ENCODE measurements around the gene SLC5A2.
"Not testable (repeated sequence)": the region's sequence is repeated elsewhere in the genome, so short reads cannot be mapped to it uniquely, and the experiment has no call there.

Gene SLC5A2

DNA sequence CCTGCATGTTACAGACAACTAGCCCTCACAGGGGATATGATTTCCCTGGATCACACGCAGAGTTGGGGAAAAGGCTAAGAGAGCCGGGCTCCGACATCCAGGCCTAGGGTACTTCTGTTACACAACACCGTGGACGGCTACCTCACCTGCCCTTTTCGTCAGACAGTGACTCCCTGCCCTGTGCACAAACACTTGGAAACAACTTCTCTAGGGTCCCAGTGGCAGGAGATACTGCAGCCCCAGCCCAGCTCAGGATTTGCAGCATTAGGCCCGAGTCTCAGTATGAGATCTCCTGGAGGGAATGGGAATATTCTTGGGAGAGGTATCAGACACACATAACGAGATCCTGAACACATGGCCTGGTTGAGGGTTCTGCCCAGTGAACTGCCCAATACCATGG, 17.0 kb downstream of the SLC5A2 start:
- DNase-seq, result no peak

DNA sequence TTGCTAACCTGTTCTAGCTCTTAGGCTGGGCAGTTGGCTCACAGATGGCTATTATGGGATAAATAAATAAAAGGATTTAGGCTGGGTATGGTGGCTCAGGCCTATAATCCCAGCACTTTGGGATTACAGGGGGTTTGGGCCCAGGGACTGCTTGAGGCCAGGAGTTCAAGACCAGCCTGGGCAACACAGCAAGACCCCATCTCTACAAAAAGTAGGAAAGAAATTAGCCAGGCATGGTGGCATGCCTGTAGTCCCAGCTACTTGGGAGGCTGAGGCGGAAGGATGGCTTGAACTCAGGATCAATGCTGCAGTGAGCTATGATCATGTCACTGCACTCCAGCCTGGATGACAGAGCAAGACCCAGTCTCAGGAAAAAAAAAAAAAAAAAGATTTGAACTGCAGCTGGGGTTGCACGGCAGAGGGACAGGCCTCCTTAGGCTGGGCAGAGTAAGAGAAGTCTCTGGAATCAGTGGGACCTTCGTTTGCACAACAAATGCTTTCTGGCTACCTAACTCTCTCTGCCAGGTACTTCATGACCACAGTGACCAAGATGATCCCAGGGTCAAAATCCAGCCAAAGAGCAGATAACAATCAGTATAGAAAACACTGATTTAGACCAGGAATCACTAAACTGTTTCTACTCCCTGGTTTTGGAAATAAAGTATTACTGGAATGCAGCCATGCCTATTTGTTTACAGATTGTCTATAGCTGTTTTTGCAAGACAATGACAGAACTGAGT, 18.5 kb downstream of the SLC5A2 start:
- DNase-seq, result no peak

DNA sequence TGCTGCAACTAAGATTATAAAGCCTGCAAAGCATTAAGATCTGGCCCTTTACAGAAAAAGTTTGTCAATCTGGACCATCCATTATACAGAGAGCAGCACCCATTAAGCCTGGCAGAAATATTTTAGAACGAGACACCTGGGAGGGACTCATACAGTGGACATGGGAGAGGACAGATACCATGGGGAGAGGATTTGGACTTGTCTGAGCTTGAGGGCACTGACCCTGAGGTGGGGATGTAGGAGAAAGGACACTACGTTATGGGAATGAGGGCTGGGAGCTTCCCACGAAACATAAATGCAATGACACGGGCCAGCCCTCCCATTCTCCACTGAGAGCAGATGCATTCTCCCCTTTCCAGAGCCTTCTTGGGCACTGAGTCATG, 19.0 kb downstream of the SLC5A2 start:
- DNase-seq, result no peak

DNA sequence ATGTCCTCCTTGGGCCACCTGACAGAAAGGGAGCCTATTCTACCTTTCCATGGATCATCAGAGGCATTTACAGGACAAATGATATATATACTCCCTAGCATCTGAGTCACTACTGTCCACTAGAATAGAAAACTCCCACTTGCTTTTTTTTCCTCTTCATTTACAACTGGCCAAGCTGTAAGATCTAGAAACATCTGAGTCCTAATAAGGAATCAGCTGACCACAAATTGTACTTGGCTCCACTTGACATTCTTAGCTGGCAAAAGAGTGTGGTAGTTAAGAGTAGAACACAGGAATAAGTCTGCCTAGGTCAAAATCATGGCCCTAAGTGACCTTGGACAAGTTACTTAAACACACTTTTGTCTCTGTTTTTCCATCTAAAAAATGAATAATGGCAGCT, 20.1 kb downstream of the SLC5A2 start:
- DNase-seq, result no peak

DNA sequence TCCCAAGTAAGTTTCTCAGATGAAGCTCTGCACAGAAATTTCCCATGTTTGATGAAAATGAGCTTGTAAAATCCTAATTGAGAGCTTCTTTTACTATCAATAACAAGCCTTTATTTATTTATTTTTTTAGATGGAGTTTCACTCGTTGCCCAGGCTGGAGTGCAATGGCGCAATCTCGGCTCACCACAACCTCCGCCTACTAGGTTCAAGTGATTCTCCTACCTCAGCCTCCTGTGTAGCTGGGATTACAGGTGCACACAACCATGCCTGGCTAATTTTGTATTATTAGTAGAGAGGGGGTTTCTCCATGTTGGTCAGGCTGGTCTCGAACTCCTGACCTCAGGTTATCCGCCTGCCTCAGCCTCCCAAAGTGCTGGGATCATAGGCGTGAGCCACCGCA, 20.6 kb downstream of the SLC5A2 start:
- DNase-seq, result not testable (repeated sequence)

DNA sequence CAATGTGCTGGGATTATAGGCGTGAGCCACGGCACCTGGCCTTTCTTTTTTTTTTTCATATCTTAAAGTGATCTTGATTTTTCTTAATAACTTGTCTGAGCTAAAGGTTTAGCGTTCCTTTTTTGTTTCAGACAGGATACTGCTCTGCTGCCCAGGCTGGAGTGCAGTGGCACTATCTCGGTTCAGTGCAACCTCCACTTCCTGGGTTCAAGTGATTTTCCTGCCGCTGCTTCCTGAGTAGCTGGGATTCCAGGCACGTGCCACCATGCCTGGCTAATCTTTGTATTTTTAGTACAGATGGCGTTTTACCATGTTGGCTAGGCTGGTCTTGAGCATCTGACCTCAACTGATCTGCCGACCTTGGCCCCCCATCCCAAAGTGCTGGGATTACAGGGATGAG, 21.2 kb downstream of the SLC5A2 start:
- DNase-seq, result no peak

DNA sequence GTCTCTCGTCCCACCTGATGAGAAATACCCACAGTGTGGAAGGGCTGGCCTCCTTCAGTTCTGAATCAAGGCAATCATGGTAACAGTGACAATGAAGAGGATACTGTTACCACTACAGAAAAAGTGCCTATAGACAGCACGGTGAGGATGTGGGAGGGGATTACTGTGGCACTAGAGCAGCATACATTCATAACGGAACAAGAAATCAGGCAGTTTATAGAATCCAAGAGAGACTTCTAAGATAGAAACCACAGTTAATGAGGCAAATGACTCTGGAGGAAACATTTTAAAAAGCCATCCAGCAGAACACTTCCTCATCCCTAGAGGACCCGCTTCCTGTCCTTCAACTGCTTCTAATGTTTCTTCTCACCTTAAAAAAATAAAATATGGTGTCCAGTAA, 22.6 kb downstream of the SLC5A2 start:
- DNase-seq, result no peak

DNA sequence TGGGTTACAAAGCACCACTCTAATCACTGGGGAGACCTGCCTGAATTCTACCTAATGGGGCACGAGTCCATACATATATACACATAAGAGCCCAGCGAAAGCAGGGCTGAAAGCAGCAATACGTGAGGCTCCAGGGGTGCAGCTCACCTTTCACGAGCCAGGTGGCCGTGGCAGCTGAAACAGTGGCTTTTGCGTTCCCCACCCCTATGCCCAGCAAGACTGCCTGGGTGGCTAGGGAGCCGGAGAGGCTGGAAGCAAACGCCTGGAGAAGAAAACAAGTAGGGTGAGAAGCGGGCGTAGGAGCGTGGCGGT, 24.6 kb downstream of the SLC5A2 start:
- DNase-seq, result no peak

DNA sequence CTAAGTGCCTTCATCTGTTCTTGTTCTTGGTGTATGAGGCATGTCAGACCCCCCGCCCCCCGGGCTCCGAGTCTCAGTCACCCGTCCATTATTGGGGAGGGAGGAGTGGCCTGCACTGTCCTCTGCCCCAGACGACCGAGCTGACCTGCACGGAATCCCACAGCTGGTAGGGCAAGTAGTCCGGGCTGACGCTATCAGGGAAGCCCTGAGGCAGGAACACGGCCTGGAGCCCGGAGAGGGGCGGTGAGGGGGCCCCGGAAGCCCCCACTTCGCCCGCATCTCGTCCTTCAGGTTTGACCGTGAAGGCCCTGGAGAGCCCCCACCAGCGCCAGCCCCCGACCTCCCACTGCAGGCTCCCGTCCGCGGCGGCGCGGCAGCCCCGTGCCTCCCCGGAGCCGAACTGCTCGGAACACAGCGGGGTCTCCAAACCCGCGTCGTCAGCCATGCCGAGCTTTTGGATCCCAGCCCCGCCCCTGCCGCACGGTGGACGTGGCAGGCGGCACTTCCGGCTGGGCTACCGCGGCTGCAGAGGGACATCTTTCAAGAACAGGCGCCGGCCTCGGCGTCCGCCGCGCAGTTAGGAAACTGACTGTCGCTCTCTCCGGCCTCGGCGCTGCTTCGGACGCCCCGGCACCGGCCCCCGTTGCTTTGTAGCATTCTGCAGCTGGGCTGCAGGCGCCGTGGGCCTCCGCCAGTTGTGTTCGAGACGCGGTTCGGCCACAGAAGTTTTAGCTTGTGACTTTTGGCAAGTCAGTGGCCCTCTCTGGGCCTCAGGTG, 25.2 kb downstream of the SLC5A2 start, which contains the start of gene RUSF1:
RUSF1 (minus strand) TSS at position 463 of the 777 bp plus-strand sequence; CDS start at position 445, 18 bp downstream.
- DNase-seq, result peak; percentile 96

DNA sequence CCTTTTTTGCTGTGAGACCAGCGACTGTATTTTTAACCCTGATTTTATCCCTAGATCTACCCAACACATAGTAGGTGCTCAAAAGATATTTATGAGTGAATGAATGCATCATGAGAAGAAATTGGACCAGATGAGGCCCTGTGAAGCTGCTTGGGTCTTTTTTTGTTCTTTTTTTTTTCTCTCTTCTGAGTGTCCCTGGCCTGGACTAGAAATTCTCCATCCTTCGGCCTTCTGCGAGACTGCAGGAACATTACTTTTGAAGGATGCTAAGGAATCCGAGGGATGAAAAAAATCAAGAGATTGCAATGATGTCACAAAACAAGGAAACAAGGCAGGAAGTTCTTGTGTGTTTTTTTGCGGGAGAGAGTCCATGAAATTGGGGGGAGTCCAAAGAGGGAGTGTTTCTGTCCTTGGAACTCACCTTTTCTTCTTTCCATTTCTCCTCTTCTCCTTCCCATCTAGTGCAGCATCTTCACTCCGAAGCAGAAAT, 25.8 kb downstream of the SLC5A2 start:
- DNase-seq, result no peak

DNA sequence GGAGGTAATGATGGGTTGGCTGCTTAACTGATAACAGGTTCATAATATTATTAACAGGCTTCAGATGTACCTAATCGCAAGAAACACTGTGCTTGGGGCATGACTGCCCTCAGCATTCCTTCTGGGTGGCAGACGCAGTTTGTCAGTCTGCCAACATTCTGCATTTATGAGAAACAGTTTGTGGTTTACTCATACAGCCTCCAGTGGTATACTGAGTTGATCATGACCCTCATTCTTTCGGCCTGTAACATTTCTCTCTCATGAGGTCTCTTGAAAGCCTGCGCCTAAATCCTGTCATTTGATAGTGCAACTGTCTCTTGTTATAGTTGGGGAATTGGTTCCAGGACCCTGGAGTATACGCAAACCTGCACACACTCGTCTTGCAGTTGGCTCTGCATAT, 30.2 kb downstream of the SLC5A2 start:
- no peak for DNase-seq

DNA sequence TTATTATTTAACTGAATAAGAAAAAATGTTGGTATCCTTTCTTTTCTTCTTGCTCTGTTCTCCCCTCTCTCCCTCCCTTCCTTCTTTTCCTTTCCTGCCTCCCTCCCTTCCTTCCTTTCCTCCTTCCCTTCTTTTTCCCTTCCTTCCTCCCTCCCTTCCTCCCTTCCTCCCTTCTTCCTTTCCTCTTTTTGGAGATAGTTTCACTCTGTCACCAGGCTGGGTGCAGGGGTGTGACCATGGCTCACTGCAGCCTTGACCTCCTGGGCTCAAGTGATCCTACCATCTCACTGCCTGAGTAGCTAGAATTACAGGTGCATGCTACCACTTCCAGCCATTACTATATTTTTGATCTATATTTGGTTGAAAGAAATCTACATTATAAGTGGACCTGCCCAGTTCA, 31.0 kb downstream of the SLC5A2 start:
- no peak for DNase-seq

DNA sequence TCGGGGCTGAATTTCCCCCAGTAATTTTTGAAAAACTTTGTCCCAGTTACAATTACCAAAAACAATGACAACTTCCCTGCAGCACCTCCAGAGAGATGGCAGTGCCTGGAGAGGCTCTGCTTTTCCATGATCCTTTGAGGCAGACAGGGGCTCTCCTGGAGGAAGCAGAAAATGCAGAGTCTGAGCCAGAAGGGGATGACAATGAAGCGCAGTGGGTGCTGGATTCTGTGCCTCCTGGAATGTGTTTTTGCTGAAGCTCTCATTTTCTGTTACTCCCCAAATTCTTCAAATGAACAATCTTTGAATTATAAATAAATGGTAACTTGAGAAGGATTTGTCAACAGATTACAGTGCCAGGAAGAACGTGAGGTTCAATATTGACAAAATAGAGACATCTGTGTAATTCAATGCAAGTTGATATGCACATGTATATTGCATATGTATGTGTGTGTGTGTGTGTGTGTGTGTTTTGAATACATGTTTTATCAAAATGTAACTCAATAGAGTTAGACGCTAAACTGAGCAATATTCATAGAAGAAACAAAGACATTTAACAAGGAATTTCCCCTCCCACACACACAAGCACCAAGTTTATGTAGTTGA, 35.0 kb downstream of the SLC5A2 start:
- no peak for DNase-seq

DNA sequence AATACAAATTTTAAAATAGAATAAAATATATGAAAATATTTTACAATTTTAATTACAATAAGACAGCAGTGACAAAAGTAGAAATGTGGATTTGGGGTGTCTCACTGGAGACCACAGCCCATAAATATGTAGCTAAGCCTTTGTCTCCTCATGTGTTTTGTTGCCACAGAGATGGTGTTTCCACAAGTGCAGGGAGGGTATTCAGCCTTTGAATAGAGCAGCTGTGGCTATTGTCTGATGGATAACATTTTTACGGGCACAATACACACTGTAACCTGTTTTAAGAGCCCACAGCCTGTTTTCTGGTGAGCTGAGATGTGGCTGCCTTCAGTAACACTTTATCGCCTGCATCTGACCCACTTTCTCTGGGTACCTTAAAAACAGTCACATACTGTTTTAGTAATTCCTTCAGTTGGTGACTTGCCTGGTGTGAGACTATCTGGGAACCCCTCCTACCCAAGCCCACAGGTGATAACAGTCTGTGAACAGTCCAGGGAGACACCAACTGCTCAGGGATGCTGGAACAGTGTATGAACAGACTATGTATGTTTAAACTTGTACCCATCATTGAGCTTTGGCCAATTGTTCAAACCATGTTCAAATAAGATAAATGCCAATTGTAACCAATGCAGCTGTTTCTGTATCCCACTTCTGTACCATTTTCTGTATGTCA, 37.0 kb downstream of the SLC5A2 start:
- DNase-seq, result no peak

DNA sequence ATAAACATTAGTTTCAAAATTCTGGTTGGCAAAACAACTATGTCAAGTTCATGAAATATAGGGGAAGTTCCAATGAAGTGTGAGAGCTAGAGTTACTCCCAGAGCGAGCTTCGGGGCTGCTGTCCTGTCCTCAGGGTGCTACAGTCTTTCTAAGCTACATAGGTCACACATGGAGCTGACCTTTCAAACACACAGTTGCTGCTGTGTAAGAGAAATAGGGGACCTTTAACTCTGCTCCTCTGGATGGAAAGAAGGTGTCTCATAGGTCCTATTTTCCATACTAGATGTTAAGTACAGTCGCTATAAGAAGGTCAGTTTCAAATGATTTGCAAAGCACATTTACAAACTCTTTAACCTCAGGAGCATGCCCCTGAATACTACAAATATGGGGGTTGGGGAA, 38.4 kb downstream of the SLC5A2 start:
- no peak for DNase-seq

DNA sequence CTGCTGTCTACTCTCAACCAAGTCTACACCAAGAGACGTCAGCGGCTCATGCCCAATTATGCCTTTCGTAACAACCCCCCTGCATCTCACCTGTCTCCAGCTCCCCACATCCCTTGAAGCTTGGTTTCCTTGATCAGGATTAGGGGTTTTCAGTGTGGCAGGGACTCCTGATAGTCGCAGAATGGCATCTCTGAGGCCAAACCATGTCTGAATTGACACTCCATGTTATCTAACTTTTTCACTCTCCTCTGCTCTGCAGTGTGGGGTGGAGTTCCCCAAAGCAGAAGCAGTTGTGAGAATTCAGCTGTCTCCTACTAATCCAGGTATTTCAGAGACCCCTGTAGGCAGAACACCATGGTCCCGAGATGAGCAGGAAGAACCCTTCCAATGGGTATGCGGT, 39.1 kb downstream of the SLC5A2 start:
- no peak for DNase-seq

DNA sequence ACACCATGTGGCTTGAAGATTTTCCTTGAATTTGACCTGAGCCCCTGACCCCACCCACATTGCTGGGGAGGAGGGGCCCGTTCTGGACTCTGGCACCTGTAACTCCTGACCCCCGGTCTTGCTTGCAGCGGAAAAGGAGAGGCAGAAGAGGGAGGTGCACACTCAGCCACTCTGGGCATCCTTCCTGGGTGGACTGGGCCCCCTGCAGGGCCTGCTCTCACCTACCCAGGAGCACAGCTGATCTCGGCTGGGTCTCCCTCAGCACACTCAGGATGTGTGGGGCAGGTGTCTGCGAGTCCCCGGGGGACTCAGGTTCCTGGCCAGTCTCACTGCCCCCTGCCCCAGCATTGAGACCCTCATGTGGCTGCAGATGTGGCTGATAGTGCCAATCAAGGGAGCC, 40.8 kb downstream of the SLC5A2 start:
- DNase-seq, result not testable (repeated sequence)

DNA sequence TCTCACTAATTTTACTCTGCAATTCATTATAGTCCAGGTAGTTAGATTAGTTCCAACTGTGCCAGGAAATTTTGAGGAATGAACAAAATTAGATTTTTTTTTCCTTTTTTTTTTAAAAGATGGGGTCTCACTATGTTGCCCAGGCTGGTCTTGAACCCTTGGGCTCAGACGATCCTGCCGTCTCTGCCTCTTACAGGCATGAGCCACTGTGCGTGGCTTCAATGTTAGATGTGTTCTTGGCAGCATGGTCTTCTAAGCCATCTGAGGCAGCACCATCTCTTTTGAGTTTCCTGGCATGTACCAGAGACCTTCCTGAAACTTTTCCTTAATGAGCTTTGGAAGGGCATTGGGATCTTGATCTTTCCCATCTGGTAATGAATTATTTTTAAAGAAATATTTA, 42.2 kb downstream of the SLC5A2 start:
- no peak for DNase-seq

DNA sequence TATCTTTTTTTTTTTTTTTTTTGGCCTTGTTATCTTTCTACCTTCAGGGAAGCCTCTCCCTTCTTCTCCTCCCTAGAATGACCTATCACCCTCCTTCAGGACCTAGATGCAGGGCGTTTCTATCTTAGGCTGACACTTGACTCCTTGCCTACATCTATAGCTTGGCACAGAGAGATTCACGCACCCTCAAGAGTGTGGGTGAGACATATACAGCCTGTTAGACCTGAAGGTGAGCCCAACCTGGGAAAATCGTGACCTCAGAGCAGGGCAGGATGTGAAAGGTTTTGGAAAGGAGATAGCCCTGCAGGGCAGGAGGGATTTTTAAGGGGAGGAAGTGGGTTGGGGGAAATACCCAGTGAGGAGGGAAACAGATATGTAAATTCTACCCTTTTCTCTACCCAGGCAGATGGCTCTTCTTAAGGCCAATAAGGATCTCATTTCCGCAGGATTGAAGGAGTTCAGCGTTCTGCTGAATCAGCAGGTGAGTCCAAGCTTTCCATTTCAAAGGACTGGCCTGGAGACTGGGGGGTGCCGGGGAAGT, 44.9 kb downstream of the SLC5A2 start, which contains the start of gene AHSP:
AHSP (plus strand) TSS at position 167 of the 541 bp plus-strand sequence; CDS start at position 407, 240 bp downstream.
- DNase-seq, result no peak

DNA sequence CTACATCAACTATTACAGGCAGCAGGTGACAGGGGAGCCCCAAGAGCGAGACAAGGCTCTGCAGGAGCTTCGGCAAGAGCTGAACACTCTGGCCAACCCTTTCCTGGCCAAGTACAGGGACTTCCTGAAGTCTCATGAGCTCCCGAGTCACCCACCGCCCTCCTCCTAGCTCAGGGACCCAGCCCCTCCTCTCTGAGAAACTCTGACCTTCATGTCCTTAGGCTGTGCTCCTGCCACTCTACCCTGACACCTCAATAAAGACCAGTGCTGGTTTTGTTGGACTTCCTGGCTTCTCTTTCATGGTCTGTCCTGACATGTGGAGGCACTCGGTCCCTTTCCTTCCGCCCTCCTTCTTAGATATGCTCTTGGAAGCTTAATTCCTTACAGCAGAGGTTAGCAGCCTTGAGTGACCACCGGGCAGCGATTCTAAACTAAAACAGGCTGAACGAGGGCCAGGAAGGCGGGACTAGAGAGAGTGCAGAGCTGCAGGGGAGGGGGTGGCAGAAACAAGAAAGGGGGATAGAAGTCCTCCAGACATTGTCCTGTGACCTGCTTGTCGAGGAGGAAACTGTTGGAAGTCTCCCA, 45.7 kb downstream of the SLC5A2 start:
- no peak for DNase-seq

DNA sequence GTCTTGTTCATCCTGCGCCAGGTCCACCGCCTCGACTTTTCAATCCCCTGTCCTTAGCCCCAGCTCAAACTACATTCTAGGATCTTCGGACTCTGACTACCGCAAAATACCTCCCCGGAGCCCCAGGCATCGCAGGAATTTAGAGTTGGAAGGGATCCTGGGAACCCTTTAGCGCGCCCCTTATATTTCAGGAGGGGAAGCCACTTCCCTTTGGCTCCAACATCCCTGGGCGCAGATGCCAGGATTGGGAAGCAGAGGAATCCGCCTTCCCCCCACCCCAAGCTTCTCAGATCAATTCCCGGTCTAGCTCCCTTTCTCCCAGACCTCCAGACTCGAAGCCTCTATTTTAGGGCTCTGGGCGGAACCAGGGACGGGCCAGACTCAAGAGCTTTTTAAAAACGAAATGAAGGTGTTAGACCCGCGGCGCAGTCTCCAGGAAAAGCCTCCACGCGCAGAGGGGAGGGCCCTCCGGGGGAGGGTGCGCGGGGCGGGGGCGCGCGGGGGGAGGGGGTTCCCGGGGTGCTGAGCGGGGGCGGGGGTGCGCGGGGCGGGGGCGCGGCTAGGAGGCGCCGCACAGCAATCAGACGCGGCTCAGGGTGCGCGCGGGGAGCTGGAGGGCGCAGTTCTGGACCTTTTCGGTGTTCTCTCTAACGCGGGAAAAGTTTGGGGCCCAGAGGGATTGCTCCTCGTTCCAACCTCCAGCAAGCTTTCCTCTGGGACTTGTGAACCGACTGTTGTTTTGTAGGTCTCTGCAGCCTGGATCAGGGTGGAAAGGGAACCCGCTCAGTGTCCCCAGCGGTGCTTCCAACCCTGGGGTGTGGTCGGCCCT, 46.4 kb downstream of the SLC5A2 start:
- peak; percentile 52 for DNase-seq

Measured in right kidney (tissue), 1 donor.